ENCODE results near the gene ZBTB6. TPM values are rescaled to one million over a fixed set of nuclear protein-coding genes. Genes with fewer than 3 reads are reported as not detected.
A peak's percentile ranks its signal among the peaks of the same experiment; 100 is the strongest.
"Not testable (repeated sequence)": the region's sequence is repeated elsewhere in the genome, so short reads cannot be mapped to it uniquely, and the experiment has no call there.

The ZBTB6 gene
- total RNA-seq, 4 donors from 2014 or later: 4.7 to 11.5 (median 7.2) TPM

- peak; percentile 58 for ATAC-seq (ENCODE audit: low FRiP score)
- no peak for DNase-seq (ENCODE audit: low spot score)
- TF ChIP-seq CTCF (IDR thresholded peaks at IDR 0.05): no peak
Measured at GRCh38 chr9:122904466-122904822, 8.7 kb downstream of the ZBTB6 start.

GRCh38 chr9:122900791-122901190 lies 12.3 kb downstream of the ZBTB6 start:
- ATAC-seq (ENCODE audit: low FRiP score) (no peak), DNase-seq (ENCODE audit: low spot score) (no peak)
- no peak for TF ChIP-seq CTCF (IDR thresholded peaks at IDR 0.05)

GRCh38 chr9:122897969-122898368 lies 15.2 kb downstream of the ZBTB6 start:
- TF ChIP-seq CTCF (IDR thresholded peaks at IDR 0.05): no peak
- ATAC-seq (ENCODE audit: low FRiP score) (no peak), DNase-seq (ENCODE audit: low spot score) (no peak)

GRCh38 chr9:122888480-122888879 lies 24.6 kb downstream of the ZBTB6 start:
- no peak for ATAC-seq (ENCODE audit: low FRiP score)
- DNase-seq (ENCODE audit: low spot score): no peak
- TF ChIP-seq CTCF (IDR thresholded peaks at IDR 0.05): no peak

GRCh38 chr9:122883125-122883524 lies 30.0 kb downstream of the ZBTB6 start:
- DNase-seq (ENCODE audit: low spot score) (no peak), ATAC-seq (ENCODE audit: low FRiP score) (no peak)
- no peak for TF ChIP-seq CTCF (IDR thresholded peaks at IDR 0.05)

- DNase-seq (ENCODE audit: low spot score) (no peak), ATAC-seq (ENCODE audit: low FRiP score) (no peak)
- TF ChIP-seq CTCF (IDR thresholded peaks at IDR 0.05): no peak
Measured at GRCh38 chr9:122879443-122879842, 33.7 kb downstream of the ZBTB6 start.

GRCh38 chr9:122875523-122875922 lies 37.6 kb downstream of the ZBTB6 start:
- no peak for TF ChIP-seq CTCF (IDR thresholded peaks at IDR 0.05)
- DNase-seq (ENCODE audit: low spot score) (no peak), ATAC-seq (ENCODE audit: low FRiP score) (no peak)

- not testable (repeated sequence) for ATAC-seq (ENCODE audit: low FRiP score); DNase-seq (ENCODE audit: low spot score)
Measured at GRCh38 chr9:122867276-122867675, 45.8 kb downstream of the ZBTB6 start.
